Measurements from ENCODE around the gene MRO. TPM values are rescaled to one million over a fixed set of nuclear protein-coding genes. Genes with fewer than 3 reads are reported as not detected.

MRO gene
- total RNA-seq, 6 experiments from 2014 or later, result not detected

DNA sequence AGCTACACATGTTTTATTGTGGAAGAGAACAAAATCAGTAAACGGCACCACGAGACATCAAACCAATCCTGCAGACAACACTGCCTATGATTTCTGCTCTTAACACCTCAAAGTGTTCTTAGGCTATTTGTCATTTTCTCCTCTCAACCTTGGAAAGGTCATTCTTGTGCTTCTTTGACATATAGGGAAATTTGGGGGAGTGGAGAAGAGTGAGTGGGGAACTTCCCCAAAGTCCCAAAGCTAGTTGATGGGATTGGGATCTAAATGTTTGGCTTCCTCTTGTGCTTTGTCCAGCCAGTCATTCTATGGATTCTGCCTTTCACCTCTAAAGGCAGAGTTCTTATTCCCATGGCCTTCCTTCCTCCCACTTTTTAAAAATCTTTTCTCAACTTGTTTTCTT lies 5.8 kb upstream of the MRO start:
- Mint-ChIP-seq H3K4me1 (ENCODE audit: low read depth) (no peaks in the 10 kb centered on the region), H3K9me3 (no peaks in the 10 kb centered on the region), H3K27ac (no peak overlapping the region), H3K27me3 (ENCODE audit: insufficient read depth) (peaks cover 3% of the 10 kb centered on the region; the same call in 1 of the 2 replicates), H3K4me3 (no peak overlapping the region), H3K36me3 (ENCODE audit: low read depth) (no peaks in the 10 kb centered on the region)
- TF ChIP-seq, protein P1, sequence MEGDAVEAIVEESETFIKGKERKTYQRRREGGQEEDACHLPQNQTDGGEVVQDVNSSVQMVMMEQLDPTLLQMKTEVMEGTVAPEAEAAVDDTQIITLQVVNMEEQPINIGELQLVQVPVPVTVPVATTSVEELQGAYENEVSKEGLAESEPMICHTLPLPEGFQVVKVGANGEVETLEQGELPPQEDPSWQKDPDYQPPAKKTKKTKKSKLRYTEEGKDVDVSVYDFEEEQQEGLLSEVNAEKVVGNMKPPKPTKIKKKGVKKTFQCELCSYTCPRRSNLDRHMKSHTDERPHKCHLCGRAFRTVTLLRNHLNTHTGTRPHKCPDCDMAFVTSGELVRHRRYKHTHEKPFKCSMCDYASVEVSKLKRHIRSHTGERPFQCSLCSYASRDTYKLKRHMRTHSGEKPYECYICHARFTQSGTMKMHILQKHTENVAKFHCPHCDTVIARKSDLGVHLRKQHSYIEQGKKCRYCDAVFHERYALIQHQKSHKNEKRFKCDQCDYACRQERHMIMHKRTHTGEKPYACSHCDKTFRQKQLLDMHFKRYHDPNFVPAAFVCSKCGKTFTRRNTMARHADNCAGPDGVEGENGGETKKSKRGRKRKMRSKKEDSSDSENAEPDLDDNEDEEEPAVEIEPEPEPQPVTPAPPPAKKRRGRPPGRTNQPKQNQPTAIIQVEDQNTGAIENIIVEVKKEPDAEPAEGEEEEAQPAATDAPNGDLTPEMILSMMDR (IDR thresholded peaks at IDR 0.05), result no peak
- DNase-seq, result no peak

DNA sequence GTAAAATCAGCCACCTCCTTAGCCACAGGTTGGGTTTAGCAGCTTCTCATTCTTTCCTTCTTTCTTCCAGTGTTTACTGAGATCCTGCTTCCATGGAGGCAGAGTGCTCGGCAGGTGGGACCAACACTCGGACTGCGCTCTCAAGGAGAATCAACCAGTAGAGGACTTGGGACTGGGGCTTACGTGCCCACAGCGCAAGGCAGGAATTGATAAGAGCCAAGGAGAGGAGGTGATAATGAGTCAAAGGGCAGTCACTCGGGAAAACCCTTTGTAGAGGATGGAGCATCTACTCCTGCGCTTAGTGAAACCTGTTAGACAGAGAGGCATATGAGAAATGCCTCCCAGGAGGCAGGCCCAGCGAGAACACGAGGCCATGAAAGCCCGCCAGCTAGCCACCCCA lies 2.9 kb upstream of the MRO start:
- Mint-ChIP-seq H3K27me3 (ENCODE audit: insufficient read depth) (peaks cover 3% of the 10 kb centered on the region; the same call in 1 of the 2 replicates), H3K27ac (no peak overlapping the region), H3K4me1 (ENCODE audit: low read depth) (no peaks in the 10 kb centered on the region), H3K9me3 (no peaks in the 10 kb centered on the region), H3K36me3 (ENCODE audit: low read depth) (no peaks in the 10 kb centered on the region), H3K4me3 (no peak overlapping the region)
- no peak for DNase-seq
- TF ChIP-seq, protein P1 (IDR thresholded peaks at IDR 0.05), result no peak

DNA sequence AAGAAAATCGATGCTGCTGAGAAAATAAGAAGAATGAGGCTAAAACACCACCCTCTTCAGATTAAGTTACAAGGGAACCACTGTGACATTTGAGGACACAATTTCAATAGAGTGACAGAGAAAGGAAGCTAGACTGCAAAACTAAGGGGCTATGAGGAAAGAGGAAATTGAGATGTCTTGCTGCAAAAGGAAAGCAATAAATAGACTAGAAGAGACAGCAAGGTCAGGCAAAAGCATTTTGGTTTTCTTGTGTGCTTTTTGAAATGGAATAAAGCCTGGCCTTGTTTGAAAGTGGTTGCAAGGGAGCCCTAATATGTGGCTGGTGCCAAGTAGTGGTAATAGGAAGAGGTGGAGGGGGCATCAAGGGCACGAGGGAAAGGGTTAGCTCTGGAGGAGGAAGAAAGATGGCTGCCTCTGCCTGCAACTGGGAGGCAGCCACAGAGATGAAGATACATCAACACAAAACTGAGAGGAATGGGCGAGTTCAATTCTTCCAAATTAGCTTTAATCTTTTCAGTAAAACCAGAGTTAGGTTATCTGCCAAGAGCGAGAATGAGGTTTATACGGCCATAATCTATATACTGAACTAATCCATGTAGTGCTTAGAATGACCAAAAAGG lies 1.2 kb upstream of the MRO start:
- DNase-seq, result no peak
- Mint-ChIP-seq H3K4me1 (ENCODE audit: low read depth) (no peaks in the 10 kb centered on the region), H3K9me3 (no peaks in the 10 kb centered on the region)

DNA sequence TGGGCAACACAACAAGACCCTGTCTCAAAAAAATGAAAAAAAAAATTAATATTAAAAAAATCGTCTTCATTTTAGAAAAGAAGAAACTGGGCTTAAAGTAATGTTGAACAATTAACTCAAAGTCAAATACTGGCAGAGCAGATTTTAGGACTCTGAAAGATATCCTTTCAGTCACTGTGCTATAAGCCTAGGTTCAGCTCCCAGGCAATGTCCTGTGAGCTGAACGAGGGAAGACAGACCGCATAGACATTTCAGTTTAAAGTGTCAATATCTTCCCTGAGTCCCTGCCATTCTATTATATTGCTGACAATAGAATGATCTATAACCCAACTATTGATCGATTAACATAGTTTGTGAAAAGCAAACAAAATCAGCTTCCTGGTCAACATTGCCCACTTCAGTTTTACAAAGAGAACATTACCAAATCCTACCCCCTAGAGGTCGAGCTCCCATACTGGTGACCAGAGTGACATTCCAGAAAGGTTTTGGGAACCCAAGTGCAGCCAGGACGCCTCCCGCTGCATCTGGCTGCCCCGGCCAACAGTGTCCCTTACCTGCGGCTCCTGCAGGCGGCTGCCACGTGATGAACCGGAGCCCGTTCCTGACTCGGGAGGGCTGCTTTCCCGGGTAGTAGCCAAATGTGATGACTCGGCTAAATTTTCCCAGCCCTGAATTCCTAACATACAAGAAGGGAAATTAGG lies 639 bp downstream of the MRO start:
- no peak for DNase-seq

More for the DNA sequence above, 1.2 kb upstream of the MRO start:
- Mint-ChIP-seq H3K4me3 (no peak overlapping the region), H3K36me3 (ENCODE audit: low read depth) (no peaks in the 10 kb centered on the region), H3K27me3 (ENCODE audit: insufficient read depth) (peaks cover 1% of the 10 kb centered on the region), H3K27ac (no peak overlapping the region)
- TF ChIP-seq, protein P1 (IDR thresholded peaks at IDR 0.05), result no peak

DNA sequence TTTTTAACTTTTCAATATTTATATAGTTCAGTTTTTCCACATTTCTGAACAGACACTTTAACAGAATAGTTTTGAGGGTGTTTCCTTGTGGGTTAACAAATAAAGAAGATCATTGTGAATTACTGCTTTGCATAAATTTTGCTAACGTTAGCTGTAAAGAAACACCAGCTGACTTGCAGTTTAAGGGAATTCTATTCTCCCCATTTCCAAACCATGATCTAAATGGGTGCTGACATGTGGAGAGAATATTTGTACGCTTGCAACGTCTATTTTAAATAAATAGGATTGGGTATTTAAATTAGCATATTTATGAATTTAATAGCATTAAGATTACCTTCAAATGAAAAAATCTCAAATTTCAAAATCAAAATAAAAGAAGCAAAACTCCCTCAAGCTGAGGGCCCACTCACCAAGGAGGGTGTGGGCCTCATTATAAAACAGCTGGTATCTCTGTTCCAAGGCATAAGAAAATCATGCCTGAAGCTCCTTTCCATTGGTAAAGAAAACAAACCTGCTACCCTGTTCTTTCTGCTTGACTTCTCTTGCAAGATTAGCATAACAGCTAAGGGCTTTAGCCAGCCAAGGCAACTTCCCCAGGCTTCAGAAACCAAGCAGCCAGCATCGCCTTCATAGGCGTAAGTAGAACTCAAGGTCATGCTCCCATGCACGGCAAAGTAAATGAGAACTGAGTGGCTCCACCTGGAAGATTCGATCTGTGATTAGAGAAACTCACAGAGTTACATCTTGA lies 3.2 kb downstream of the MRO start:
- no peak overlapping the region for H3K4me3 Mint-ChIP-seq
- no peaks in the 10 kb centered on the region for H3K4me1 Mint-ChIP-seq (ENCODE audit: low read depth)
- no peaks in the 10 kb centered on the region for H3K9me3 Mint-ChIP-seq
- no peaks in the 10 kb centered on the region for H3K36me3 Mint-ChIP-seq (ENCODE audit: low read depth)
- no peak for DNase-seq
- H3K27ac Mint-ChIP-seq, result no peak overlapping the region
- TF ChIP-seq, protein P1 (IDR thresholded peaks at IDR 0.05), result no peak
- H3K27me3 Mint-ChIP-seq (ENCODE audit: insufficient read depth), result peaks cover 10% of the 10 kb centered on the region

More for the DNA sequence above, 639 bp downstream of the MRO start:
- Mint-ChIP-seq H3K4me1 (ENCODE audit: low read depth) (no peaks in the 10 kb centered on the region), H3K4me3 (no peak overlapping the region), H3K36me3 (ENCODE audit: low read depth) (no peaks in the 10 kb centered on the region), H3K27me3 (ENCODE audit: insufficient read depth) (peaks cover 11% of the 10 kb centered on the region), H3K9me3 (no peaks in the 10 kb centered on the region), H3K27ac (no peak overlapping the region)
- TF ChIP-seq, protein P1 (IDR thresholded peaks at IDR 0.05), result no peak
